Glutamatergic neuron (in vitro differentiated cells): ENCODE measurements around the gene OR6C68. TPM values are rescaled to one million over a fixed set of nuclear protein-coding genes. Genes with fewer than 3 reads are reported as not detected.
"Not testable (repeated sequence)": the region's sequence is repeated elsewhere in the genome, so short reads cannot be mapped to it uniquely, and the experiment has no call there.

Experiments
- DNase-seq: peaks from one replicate; pipeline ENCODE4 v3.0.0; 2022
- H3K27ac Mint-ChIP-seq: one replicate; pipeline ENCODE4 v1.8.0; 2020; ENCODE audit warnings: mild to moderate bottlenecking, mixed read lengths, inconsistent platforms; ENCODE audit not compliant: unreplicated experiment
- H3K27me3 Mint-ChIP-seq: one replicate; pipeline ENCODE4 v1.8.0; 2020; ENCODE audit warnings: mild to moderate bottlenecking, moderate library complexity, mixed read lengths, inconsistent platforms; ENCODE audit not compliant: unreplicated experiment
- H3K36me3 Mint-ChIP-seq: one replicate; pipeline ENCODE4 v1.8.0; 2020; ENCODE audit warnings: mild to moderate bottlenecking, mixed read lengths, inconsistent platforms; ENCODE audit not compliant: unreplicated experiment
- H3K4me1 Mint-ChIP-seq: one replicate; pipeline ENCODE4 v1.8.0; 2020; ENCODE audit warnings: mild to moderate bottlenecking, low read depth, mixed read lengths, inconsistent platforms; ENCODE audit not compliant: unreplicated experiment
- H3K4me3 Mint-ChIP-seq: one replicate; pipeline ENCODE4 v1.8.0; 2020; ENCODE audit warnings: mild to moderate bottlenecking, mixed read lengths, inconsistent platforms; ENCODE audit not compliant: unreplicated experiment
- H3K9me3 Mint-ChIP-seq: one replicate; pipeline ENCODE4 v1.8.0; 2020; ENCODE audit warnings: mild to moderate bottlenecking, moderate library complexity, mixed read lengths, inconsistent platforms; ENCODE audit not compliant: unreplicated experiment
- CTCF ChIP-seq: fragments of 200-600 bp; sonication (generic); IDR thresholded peaks from one replicate; pipeline ENCODE4 v1.5.0; 2021; ENCODE audit not compliant: partially characterized antibody, unreplicated experiment
- long read RNA-seq: library from polyadenylated mRNA; unstranded; transcript quantifications from one replicate; pipeline ENCODE4 v2.0.0, GENCODE V29; 2020; ENCODE audit not compliant: unreplicated experiment
- total RNA-seq: library from RNA; stranded (reverse); fragmentation: NEBNext Ultra II Directional; extraction: Animal tissue kit (Norgen Biotek cat#: 25700); gene quantifications from one replicate; pipeline ENCODE4 v1.2.1, GENCODE V29; 2021; ENCODE audit not compliant: unreplicated experiment

Gene OR6C68
- total RNA-seq, result not detected
- long read RNA-seq, result 0 reads

GRCh38 chr12:55492078-55492477 is at the start of gene OR6C68:
Gene OR6C68 (plus strand): TSS chr12:55492378. CDS start chr12:55492378, 0 bp downstream.
- Mint-ChIP-seq H3K4me1 (no peaks in the 10 kb centered on the region), H3K9me3 (no peaks in the 10 kb centered on the region), H3K27ac (no peak within 1 kb of the TSS), H3K36me3 (no peaks in the 10 kb centered on the region), H3K27me3 (no peaks in the 10 kb centered on the region), H3K4me3 (no peak within 1 kb of the TSS)
- DNase-seq, result no peak
- TF ChIP-seq CTCF, result no peak

GRCh38 chr12:55443776-55444175 is 48.4 kb upstream of the OR6C68 start, which contains the start of gene OR6C2:
Gene OR6C2 (plus strand): TSS chr12:55444076. CDS start chr12:55452214, 8,138 bp downstream.
- Mint-ChIP-seq H3K9me3 (peaks cover 4% of the 10 kb centered on the region), H3K27me3 (peaks cover 3% of the 10 kb centered on the region), H3K27ac (peak within 1 kb of the TSS; percentile 71), H3K4me1 (peaks cover 9% of the 10 kb centered on the region), H3K36me3 (peaks cover 3% of the 10 kb centered on the region), H3K4me3 (peak within 1 kb of the TSS; percentile 17)
- TF ChIP-seq CTCF, result no peak
- no peak for DNase-seq

- DNase-seq, result no peak
- H3K27me3 Mint-ChIP-seq, result peaks cover 3% of the 10 kb centered on the region
- peak overlapping the region; percentile 71 for H3K27ac Mint-ChIP-seq
- H3K36me3 Mint-ChIP-seq, result peaks cover 3% of the 10 kb centered on the region
- peaks cover 4% of the 10 kb centered on the region for H3K9me3 Mint-ChIP-seq
- no peak overlapping the region for H3K4me3 Mint-ChIP-seq
- H3K4me1 Mint-ChIP-seq, result peaks cover 9% of the 10 kb centered on the region
- no peak for TF ChIP-seq CTCF
Observed at GRCh38 chr12:55445357-55445756, 46.8 kb upstream of the OR6C68 start.

DNA sequence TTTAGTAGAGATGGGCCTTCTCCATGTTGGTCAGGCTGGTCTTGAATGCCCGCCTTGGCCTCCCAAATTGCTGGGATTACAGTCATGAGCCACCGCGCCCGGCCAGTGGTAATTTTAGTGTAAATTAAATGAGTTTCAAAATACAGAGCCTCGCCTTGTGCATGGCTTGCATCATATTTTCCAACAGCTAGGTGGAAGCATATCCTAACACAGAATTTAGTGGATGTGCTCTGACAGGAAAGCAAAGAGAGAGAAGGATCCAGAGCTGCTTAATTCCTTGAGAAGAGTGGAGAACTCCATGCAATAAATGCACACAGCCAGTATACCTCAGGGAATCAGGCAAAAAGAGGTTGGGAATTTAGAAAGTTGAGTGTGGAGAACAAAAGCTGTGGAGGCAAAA is 45.9 kb upstream of the OR6C68 start:
- no peaks in the 10 kb centered on the region for H3K36me3 Mint-ChIP-seq
- peaks cover 4% of the 10 kb centered on the region for H3K9me3 Mint-ChIP-seq
- TF ChIP-seq CTCF, result no peak
- H3K27ac Mint-ChIP-seq, result peak overlapping the region; percentile 84
- no peak overlapping the region for H3K4me3 Mint-ChIP-seq
- no peak for DNase-seq
- peaks cover 3% of the 10 kb centered on the region for H3K27me3 Mint-ChIP-seq
- H3K4me1 Mint-ChIP-seq, result peaks cover 9% of the 10 kb centered on the region

- no peak for DNase-seq
- no peak for TF ChIP-seq CTCF
- H3K27me3 Mint-ChIP-seq, result peaks cover 3% of the 10 kb centered on the region
- H3K4me3 Mint-ChIP-seq, result no peak overlapping the region
- H3K36me3 Mint-ChIP-seq, result no peaks in the 10 kb centered on the region
- H3K9me3 Mint-ChIP-seq, result peaks cover 4% of the 10 kb centered on the region
- peaks cover 9% of the 10 kb centered on the region for H3K4me1 Mint-ChIP-seq
- H3K27ac Mint-ChIP-seq, result no peak overlapping the region
Observed at GRCh38 chr12:55448825-55449224, 43.4 kb upstream of the OR6C68 start.

GRCh38 chr12:55464926-55465325 is 27.3 kb upstream of the OR6C68 start:
- not testable (repeated sequence) for H3K9me3 Mint-ChIP-seq, DNase-seq, H3K36me3 Mint-ChIP-seq, H3K4me3 Mint-ChIP-seq, H3K27me3 Mint-ChIP-seq, H3K4me1 Mint-ChIP-seq, H3K27ac Mint-ChIP-seq
